Measurements from ENCODE around the gene ZNF316. TPM values are rescaled to one million over a fixed set of nuclear protein-coding genes. Genes with fewer than 3 reads are reported as not detected.

ZNF316 gene
- polyA plus RNA-seq, 1 of the 3 experiments (the other 2 are of a cell fraction): 18.6 TPM

DNA sequence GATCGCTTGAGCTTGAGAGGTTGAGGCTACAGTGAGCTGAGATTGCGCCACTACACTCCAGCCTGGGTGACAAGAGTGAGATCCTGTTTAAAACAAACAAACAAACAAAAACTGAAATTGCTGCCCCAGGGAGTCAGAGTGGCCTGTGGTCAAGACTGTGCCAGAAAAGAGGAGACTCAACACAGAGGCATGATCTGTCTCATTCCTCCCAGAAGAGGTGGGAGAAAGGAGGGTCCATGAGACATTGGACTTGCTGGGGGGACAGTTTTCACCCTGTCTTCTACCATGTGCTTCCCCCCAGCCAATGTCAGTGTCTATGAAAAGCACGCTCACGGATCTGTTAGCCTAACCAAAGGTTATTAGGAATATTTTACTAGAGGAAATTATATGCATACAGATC, 18.5 kb upstream of the ZNF316 start (continued):
- TF ChIP-seq, protein P1, sequence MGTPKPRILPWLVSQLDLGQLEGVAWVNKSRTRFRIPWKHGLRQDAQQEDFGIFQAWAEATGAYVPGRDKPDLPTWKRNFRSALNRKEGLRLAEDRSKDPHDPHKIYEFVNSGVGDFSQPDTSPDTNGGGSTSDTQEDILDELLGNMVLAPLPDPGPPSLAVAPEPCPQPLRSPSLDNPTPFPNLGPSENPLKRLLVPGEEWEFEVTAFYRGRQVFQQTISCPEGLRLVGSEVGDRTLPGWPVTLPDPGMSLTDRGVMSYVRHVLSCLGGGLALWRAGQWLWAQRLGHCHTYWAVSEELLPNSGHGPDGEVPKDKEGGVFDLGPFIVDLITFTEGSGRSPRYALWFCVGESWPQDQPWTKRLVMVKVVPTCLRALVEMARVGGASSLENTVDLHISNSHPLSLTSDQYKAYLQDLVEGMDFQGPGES (IDR thresholded peaks at IDR 0.05; ENCODE audit: low read depth, low read length): no peak
- TF ChIP-seq, protein P2, sequence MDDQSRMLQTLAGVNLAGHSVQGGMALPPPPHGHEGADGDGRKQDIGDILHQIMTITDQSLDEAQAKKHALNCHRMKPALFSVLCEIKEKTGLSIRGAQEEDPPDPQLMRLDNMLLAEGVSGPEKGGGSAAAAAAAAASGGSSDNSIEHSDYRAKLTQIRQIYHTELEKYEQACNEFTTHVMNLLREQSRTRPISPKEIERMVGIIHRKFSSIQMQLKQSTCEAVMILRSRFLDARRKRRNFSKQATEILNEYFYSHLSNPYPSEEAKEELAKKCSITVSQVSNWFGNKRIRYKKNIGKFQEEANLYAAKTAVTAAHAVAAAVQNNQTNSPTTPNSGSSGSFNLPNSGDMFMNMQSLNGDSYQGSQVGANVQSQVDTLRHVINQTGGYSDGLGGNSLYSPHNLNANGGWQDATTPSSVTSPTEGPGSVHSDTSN (IDR thresholded peaks at IDR 0.05): no peak
- no peak for TF ChIP-seq RXRA (IDR thresholded peaks at IDR 0.05; ENCODE audit: borderline replicate concordance, low read depth)
- TF ChIP-seq, protein P3, sequence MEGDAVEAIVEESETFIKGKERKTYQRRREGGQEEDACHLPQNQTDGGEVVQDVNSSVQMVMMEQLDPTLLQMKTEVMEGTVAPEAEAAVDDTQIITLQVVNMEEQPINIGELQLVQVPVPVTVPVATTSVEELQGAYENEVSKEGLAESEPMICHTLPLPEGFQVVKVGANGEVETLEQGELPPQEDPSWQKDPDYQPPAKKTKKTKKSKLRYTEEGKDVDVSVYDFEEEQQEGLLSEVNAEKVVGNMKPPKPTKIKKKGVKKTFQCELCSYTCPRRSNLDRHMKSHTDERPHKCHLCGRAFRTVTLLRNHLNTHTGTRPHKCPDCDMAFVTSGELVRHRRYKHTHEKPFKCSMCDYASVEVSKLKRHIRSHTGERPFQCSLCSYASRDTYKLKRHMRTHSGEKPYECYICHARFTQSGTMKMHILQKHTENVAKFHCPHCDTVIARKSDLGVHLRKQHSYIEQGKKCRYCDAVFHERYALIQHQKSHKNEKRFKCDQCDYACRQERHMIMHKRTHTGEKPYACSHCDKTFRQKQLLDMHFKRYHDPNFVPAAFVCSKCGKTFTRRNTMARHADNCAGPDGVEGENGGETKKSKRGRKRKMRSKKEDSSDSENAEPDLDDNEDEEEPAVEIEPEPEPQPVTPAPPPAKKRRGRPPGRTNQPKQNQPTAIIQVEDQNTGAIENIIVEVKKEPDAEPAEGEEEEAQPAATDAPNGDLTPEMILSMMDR (IDR thresholded peaks at IDR 0.05): no peak
- TF ChIP-seq GABPA (IDR thresholded peaks at IDR 0.05; ENCODE audit: low read depth): no peak
- TF ChIP-seq MEF2A (IDR thresholded peaks at IDR 0.05; ENCODE audit: borderline replicate concordance, low read depth): no peak
- TF ChIP-seq NRF1 (IDR thresholded peaks at IDR 0.05; ENCODE audit: low read depth, low read length): no peak
- no peak for TF ChIP-seq EZH2phosphoT487 (IDR thresholded peaks at IDR 0.05; ENCODE audit: borderline replicate concordance, low read depth)
- no peak for TF ChIP-seq RFX5 (IDR thresholded peaks at IDR 0.05; ENCODE audit: low read length)

DNA sequence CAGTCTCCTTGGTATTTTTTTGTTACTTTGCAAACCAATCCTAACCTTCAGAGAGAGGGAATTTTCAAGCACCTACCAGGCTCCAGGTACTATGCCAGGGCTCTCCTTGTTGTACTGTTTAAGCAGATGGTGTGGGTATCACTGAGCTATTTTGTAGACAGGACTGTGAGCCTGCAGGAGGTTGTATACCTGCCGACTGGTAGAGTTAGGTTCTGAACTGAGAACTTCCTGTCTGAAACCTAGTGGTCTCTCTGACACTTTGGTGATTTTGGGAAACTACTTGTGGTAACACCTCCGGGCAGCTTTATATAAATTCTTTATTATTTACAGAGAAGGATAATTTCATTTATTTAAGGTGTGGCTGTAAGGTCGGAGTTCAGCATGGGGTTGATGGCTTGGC, 17.2 kb upstream of the ZNF316 start:
- 82% methylated on average over 3 of the region's 3 CpGs for WGBS (ENCODE audit: low lambda C conversion rate)
- TF ChIP-seq FOXM1 (IDR thresholded peaks at IDR 0.05; ENCODE audit: low read depth): no peak
- TF ChIP-seq NRF1 (IDR thresholded peaks at IDR 0.05; ENCODE audit: low read depth, low read length): no peak
- no peak for TF ChIP-seq TAF1 (IDR thresholded peaks at IDR 0.05; ENCODE audit: borderline replicate concordance, low read depth, low read length)
- no peak for TF ChIP-seq FOXJ3 (CRISPR knock-in tag; IDR thresholded peaks at IDR 0.05)
- TF ChIP-seq RFX5 (IDR thresholded peaks at IDR 0.05; ENCODE audit: low read length): no peak
- TF ChIP-seq SIN3A (IDR thresholded peaks at IDR 0.05; ENCODE audit: borderline replicate concordance, low read depth, low read length): no peak
- TF ChIP-seq, protein P4, sequence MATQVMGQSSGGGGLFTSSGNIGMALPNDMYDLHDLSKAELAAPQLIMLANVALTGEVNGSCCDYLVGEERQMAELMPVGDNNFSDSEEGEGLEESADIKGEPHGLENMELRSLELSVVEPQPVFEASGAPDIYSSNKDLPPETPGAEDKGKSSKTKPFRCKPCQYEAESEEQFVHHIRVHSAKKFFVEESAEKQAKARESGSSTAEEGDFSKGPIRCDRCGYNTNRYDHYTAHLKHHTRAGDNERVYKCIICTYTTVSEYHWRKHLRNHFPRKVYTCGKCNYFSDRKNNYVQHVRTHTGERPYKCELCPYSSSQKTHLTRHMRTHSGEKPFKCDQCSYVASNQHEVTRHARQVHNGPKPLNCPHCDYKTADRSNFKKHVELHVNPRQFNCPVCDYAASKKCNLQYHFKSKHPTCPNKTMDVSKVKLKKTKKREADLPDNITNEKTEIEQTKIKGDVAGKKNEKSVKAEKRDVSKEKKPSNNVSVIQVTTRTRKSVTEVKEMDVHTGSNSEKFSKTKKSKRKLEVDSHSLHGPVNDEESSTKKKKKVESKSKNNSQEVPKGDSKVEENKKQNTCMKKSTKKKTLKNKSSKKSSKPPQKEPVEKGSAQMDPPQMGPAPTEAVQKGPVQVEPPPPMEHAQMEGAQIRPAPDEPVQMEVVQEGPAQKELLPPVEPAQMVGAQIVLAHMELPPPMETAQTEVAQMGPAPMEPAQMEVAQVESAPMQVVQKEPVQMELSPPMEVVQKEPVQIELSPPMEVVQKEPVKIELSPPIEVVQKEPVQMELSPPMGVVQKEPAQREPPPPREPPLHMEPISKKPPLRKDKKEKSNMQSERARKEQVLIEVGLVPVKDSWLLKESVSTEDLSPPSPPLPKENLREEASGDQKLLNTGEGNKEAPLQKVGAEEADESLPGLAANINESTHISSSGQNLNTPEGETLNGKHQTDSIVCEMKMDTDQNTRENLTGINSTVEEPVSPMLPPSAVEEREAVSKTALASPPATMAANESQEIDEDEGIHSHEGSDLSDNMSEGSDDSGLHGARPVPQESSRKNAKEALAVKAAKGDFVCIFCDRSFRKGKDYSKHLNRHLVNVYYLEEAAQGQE (IDR thresholded peaks at IDR 0.05; ENCODE audit: low read depth, low read length): no peak
- TF ChIP-seq MEF2A (IDR thresholded peaks at IDR 0.05; ENCODE audit: borderline replicate concordance, low read depth): no peak
- no peak for TF ChIP-seq POLR2AphosphoS5 (IDR thresholded peaks at IDR 0.05; ENCODE audit: low read depth, low read length)
- TF ChIP-seq, protein P5, sequence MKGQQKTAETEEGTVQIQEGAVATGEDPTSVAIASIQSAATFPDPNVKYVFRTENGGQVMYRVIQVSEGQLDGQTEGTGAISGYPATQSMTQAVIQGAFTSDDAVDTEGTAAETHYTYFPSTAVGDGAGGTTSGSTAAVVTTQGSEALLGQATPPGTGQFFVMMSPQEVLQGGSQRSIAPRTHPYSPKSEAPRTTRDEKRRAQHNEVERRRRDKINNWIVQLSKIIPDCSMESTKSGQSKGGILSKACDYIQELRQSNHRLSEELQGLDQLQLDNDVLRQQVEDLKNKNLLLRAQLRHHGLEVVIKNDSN (IDR thresholded peaks at IDR 0.05; ENCODE audit: borderline replicate concordance, low read depth): no peak
- TF ChIP-seq, protein P3 (IDR thresholded peaks at IDR 0.05): no peak
- TF ChIP-seq GATA2 (CRISPR knock-in tag; IDR thresholded peaks at IDR 0.05): no peak
- TF ChIP-seq, protein P6, sequence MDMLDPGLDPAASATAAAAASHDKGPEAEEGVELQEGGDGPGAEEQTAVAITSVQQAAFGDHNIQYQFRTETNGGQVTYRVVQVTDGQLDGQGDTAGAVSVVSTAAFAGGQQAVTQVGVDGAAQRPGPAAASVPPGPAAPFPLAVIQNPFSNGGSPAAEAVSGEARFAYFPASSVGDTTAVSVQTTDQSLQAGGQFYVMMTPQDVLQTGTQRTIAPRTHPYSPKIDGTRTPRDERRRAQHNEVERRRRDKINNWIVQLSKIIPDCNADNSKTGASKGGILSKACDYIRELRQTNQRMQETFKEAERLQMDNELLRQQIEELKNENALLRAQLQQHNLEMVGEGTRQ (IDR thresholded peaks at IDR 0.05; ENCODE audit: borderline replicate concordance, low read depth, low read length): no peak

More for the DNA sequence above, 17.2 kb upstream of the ZNF316 start:
- no peaks in the 10 kb centered on the region for H3K79me2 ChIP-seq (ENCODE audit: insufficient read depth)
- POLR2A ChIA-PET: no interaction called here
- CTCF ChIA-PET: interaction anchor here (1.0 kb wide), 1 partner anchor 30 kb away, joined by 3 read pairs; the partner anchor contains the start of gene INTS15
- peaks cover 0 to 22% of the 10 kb centered on the region in 2 experiments for H3K36me3 ChIP-seq (replicated peaks in 1 of 2; ENCODE audit: control insufficient read depth in 1 of 2, insufficient read depth in 2 of 2, low read length in 1 of 2)
- H3K27me3 ChIP-seq (ENCODE audit: insufficient read depth): no peaks in the 10 kb centered on the region
- H3K9me3 ChIP-seq: no peaks in the 10 kb centered on the region
- H4K20me1 ChIP-seq (ENCODE audit: insufficient read depth): no peaks in the 10 kb centered on the region
- H2AFZ ChIP-seq (ENCODE audit: low read depth): no peak overlapping the region
- no peak overlapping the region for H3K27ac ChIP-seq (ENCODE audit: low read depth in 2 of 2, low read length in 1 of 2)
- H3K4me2 ChIP-seq: no peak overlapping the region
- H3K4me3 ChIP-seq (ENCODE audit: low read depth in 2 of 2, low read length in 1 of 2): no peak overlapping the region
- peaks cover 3% of the 10 kb centered on the region for H3F3A ChIP-seq (replicated peaks; ENCODE audit: insufficient read depth)
- H3K9ac ChIP-seq: no peak overlapping the region
- no peaks in the 10 kb centered on the region for H3K9me2 ChIP-seq
- DNase-seq: no peak
- peaks cover 0 to 10% of the 10 kb centered on the region in 2 experiments; a peak in 2 of 4 replicates for H3K4me1 ChIP-seq (ENCODE audit: control insufficient read depth in 1 of 2, insufficient read depth in 2 of 2, low read depth in 1 of 2, low read length in 1 of 2)
